GM19035 (cell line): Measurements from ENCODE around the gene HIGD2B.
"Not testable (repeated sequence)": the region's sequence is repeated elsewhere in the genome, so short reads cannot be mapped to it uniquely, and the experiment has no call there.

Experiments used
- ATAC-seq: cut with Tn5 transposase; IDR thresholded peaks from one replicate; pipeline ENCODE4 v1.9.1; 2021; ENCODE audit not compliant: unreplicated experiment

HIGD2B gene

DNA sequence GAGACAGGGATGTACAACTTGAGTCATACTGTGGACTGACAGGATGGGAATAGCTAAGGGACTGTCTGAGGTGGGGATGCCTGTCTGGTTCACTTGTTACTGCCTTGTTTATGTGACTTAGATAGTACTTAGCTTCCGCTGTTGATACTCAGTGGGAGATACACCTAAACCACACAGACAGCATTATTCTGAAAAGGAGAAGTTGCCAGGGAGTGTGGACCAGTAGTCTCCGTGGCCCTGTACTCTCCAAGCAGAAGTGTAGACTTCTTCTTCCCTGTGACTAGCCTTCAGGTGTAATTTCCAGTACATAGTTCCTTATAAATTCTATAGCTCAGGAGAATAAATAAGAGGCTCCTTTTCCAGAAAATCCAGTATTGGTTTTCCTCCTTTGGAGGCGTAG, 5.1 kb downstream of the HIGD2B start:
- ATAC-seq: no peak

DNA sequence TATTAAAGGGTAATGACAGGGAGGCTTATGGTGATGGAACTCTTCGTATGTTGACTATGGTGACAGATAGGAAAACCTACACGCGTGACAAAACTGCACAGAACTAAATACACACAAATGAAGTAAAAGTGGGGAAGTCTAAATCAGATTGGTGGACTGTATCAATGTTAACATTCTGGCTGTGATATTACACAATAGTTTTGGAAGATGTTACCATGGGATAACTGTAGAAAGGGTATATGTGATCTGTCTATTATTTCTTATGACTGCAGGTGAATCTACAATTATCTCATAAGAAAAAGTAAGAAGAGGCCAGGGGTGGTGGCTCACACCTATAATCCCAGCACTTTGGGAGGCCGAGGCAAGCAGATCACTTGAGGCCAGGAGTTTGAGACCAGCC, 9.1 kb downstream of the HIGD2B start:
- no peak for ATAC-seq

DNA sequence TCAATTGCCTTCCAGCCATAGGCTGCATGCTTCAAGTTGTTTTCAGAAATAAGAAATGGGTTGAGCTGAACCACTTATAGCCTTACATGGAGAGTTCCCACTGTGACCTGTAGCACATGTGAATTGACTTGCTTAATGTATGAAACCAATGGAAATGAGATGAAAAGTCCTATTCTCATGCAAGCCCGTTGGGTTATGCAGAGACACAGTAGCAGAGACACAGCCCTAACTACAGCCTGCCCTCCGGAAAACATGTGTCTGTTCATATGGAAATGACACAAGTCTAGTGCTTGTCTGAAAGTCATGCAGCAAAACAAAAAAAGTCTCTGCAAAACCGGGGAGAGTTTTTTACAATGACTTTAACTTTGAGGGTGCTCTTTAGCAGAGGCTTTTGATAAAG, 14.5 kb downstream of the HIGD2B start:
- no peak for ATAC-seq

DNA sequence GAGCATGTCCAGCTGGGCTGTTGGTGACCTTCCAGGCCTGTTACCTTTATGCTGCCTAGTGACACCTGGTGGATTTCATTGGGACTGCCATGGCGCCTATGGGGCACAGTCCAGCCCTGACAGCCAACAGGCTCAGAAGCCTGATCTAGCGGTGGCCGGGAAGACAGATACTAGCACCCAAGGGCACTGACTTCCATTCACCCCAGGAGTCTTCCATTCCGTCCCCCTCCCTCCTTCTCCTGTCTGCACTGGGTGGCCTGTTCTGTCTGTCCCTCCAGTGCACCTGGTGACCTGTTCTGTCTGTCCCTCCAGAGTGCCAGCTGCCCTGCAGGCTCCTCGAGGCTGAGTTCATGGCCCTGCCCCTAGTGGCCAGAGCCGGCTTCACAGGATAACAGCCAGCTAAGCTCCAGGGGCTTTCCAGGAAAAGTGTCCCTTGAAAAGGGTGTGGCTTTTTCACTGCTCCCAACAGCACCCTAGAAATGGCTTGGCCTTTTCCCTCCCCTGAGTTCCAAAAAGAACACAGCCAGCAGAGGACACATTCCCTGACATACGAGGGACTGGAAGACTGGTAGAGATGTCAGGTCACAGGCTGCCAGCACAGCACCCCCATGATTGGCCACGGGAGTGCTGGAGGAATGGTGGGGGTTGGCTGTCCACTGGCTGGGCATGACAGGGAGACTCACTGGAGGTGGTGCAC, 15.2 kb downstream of the HIGD2B start:
- ATAC-seq: peak; percentile 94

DNA sequence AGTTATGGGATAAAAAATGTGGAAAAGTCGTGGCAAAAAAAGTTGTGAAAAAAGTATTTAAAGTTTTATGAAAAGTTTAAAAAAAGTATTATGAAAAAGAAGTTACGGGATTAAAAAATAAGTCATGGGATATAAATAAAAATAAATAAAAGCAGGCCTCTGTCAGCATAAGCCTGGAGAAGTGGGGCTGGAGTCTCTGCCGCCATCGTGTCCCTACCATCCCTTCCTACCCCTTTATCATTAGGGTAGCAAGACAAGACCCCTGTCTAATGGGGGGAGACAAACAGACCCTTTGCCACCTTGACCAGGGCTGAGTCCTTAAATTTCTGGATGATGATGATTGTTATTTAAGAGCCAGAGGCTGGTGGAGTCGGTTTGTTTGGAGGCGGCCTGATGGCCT, 16.2 kb downstream of the HIGD2B start:
- ATAC-seq: not testable (repeated sequence)

DNA sequence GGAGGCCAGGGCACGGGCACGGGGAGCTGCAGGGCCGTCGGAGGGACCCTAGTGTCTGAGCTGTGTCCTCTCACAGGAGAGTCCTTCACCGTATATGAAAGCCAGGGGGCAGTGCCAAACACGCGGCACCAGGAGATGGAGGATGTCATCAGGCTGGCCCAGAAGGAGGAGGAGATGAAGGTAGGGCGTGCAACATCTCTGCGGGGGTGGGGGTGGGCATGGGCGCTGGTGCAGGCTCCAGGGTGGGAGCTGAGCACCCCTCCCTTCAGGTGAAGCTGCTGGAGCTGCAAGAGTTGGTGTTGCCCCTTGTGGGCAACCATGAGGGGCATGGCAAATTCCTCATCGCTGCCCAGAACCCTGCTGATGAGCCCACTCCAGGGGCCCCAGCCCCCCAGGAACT, 20.3 kb downstream of the HIGD2B start:
- not testable (repeated sequence) for ATAC-seq

DNA sequence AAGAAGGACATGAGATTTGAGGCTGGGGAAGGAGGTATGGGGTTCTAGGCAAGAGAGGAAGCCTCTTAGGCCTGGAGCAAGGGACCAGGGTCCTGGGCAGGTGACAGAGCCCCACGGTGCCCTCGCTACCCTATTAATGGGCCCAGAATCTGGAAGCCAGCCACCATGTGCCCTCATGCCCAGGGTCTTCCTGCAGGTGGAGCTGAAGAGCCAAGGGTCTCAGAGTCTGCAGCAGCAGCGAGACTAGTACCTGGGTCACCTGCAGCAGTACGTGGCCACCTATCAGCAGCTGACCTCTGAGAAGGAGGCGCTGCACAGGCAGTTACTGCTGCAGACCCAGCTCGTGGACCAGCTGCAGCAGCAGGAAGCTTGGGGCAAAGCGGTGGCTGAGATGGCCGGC, 22.1 kb downstream of the HIGD2B start:
- ATAC-seq: not testable (repeated sequence)

DNA sequence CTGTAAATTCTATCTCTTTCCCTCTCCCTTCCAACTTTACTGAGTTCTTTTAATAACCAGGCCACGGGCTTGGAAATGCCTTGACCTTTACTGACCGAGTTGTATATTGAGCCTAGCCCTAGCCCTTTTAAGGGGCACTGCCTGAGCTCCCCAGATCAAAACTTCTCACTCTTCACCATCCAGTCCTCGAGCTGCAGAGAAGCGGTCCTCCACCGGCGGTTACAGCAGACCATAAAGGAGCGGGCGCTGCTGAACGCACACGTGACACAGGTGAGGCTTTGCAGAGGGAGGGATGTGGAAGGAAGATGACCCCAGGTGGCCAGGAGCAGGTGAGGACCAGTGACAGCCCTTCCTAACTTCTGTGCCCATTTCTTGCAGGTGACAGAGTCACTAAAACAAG, 24.9 kb downstream of the HIGD2B start:
- not testable (repeated sequence) for ATAC-seq

DNA sequence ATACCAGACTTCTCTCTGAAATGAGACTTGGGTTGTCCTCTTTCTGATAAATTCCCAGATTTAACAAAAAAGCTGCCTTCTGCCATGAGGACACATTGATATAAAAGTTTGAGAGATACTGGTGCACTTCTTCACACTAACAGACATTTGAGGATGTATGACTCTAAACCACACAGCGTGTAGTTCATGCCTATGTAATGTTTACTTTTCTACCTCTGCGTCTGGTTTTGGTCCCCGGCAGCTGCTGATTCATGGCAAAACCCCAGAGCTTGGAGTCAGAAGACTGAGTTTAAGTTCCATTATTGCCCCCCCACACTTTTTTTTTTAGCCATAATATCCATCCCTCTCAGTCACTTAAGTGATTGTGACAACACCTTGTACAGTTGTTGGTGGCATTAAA, 30.0 kb downstream of the HIGD2B start:
- not testable (repeated sequence) for ATAC-seq

DNA sequence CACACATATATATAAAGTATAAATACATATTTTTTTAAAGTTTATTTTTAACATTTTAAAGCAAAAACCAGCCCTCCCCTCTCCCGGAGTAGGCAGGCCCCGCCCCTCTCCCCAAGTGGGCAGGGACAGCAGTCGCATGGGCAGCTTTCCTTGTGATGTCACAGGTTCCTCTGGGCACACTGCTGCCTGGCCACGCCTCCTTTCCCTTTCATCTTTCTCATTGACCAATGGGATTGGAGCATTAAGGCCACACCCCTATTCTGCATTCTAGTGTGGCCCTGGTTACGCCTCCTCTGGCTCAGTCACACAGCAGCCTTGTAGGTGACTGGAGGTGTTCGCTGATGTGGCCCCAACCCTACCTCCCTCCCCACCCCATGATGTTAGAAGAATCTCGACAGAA, 31.6 kb downstream of the HIGD2B start, which contains the start of gene GOLGA6B:
TSS of gene GOLGA6B (plus strand) at position 301 of the 400 bp plus-strand sequence. CDS start at position 342, 41 bp downstream.
- not testable (repeated sequence) for ATAC-seq

DNA sequence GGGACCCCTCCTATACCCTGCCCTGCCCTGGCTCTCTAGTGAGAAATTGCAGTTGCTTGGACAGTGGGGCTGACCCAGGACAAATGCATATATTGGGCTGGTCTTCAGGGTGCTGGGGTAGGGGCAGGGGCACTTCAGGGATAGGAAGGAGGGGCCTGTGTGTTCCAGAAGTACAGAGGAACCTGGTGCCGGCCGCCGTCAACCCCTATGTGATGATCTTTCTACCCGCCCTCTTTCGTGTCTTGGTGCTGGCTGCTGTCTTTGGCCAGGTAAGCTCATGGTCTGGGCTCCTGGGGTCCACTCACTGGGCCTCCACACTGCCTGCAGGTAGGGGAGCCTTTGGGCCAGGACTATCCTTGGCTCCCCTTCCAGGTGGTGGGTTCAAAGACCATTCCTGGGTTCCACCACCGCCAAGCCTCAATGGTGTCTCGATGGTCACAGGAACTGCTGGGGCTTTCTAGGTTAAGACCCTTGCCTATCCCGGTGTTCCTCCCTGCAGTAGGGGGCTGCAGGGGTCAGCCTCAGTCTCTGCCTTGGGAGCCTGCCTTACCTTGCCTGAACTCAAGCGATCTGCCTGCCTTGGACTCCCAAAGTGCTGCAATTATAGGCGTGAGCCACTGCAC, 37.2 kb downstream of the HIGD2B start:
- ATAC-seq: not testable (repeated sequence)

DNA sequence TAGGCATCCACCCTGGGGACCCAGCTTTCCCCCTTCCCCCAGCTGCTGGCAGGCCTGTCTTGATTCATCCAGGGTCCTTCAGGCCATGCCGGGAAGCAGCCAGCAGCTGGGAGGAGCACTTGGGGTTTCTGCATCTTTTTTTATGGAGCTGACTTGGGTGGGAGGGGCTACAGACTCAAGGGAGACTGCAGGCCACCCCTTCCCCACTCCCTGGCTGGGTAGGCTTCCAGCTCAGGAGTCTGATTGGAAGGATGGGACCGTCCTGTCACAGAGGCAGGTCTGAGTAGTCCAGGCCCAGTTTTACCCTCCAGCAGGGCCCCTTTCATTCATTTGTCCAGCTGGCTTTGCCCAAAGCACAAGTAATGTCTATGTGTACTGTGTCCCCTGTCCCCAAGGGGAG, 43.7 kb downstream of the HIGD2B start:
- ATAC-seq: not testable (repeated sequence)

DNA sequence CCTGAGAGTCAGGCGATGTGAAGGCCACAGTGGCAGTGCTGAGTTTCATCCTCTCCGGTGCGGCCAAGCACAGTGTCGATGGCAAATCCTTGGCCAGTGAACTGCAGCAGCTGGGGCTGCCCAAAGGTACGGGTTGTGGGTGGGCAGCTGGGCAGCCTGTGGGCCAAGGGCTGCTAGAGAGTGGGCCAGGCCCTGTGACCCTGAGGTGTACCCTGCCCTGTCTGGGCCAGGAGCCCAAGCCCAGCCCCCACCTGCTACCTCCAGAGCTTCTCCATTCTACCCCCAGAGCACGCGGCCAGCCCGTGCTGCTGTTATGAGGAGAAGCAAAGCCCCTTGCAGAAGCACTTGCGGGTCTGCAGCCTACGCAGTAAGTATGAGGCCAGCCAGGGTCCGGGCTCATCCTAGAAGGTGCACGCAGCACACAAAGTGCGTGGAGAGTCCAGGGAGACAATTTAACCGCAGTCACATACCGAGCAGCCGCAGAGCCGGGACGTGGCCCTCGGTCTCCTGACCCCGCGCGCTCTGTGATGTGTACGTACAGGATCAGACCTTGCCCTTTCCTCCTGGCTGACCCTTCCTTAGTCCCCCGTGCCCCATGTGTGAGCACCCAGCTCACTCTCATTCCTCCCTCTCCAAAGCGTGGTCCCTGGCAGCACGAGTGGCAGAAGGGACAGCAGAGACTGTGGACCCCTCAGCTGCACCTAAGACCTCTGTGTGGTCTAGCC, 46.1 kb downstream of the HIGD2B start:
- ATAC-seq: not testable (repeated sequence)

DNA sequence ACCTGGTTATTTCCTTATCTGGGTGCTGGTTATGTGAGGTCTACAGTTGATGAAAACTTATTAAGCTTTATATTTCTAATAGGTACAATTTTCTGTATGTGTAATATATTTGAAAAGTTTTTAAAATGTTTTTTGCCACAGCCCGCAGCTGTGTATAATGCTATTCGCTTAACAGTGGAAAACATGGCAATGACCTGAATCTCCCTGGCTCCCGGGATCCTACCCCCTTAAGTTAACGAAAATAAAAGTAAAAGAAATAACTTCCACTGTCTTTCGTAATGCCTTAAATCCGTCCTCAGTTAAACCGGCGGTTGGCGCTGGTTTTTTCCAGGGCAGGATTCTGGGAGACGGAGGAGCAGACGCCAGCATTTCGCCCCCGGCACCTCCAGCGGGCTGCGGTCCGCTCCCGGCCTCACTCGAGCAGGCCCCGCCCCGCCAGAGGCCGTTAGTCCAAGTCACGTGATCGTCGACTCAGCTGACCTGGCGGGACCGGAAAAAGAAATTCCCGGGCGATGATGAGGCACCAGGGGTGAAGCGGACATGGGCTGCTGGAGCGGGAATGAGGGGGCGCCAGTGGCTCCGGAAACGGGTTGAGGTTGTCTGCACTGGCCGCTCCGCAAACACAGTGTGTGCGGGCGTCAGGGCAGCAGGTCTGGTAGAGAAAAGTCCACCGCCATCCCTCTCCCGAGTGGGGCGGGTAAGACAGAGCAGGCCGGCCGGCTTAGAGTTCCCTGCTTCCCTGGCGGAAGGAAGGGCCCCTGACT, 49.3 kb downstream of the HIGD2B start:
- ATAC-seq: peak; percentile 49

DNA sequence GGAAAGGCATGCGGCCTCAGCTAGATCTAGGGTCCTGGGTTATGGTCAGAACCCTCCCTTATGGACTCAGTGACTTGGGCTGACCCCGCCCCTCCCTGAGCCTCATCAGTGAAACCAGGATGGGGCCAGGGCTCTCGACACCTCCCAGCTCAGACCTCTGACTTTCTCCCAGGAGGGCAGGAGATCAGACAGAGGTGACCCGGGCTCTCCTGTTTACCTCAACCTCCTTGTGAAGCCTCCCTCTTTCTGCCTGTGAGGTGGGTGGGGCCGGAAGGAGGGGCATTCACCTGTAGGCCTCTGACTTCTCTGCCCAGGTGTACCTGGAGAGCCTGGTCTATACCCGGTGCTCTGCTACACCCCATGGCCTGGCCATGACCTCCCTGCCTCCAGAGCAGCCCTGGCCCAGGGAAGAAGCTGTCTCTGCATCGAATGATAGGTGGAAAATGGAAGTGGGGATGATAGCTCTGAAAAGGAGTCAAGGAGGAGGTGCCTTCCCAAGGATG, 56.9 kb downstream of the HIGD2B start:
- ATAC-seq: not testable (repeated sequence)

DNA sequence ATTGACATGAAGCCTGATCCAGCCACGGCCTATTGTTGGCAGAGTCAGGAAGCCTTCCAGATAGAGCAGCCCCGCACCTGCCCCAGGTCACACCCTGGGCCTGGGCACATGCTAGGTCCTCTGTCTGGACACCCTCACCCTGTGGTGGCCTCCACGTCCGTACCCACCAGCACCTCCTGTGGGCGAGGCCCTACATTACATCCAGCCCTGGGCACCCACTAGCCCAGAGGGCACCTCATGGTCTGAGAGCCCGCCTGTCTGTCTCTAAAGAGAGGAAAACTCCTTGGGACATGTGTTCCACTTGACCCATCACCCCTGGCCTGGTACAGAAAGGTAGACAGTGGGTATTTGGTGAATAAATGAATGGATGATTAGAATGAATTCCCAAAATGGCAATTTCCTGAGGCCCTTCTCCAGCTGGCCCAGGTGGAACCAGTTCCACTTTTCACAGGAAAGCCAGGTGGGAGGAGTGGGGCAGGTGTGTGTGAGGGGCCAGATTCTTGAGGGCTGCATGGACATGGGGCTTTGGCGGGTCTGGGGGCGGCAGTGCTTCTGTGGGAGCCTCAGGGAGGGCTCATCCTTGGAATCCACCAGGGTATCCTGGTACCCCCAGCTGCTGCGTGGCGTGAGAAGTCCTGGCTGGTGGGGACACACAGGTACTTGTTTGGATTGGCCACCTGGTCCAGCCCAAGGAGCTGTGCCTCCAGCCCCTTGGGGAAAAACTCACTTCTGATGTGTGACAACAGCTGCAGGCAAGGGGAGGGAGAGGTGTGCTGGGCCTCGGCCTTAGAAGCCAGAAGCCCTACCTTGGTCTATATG, 57.5 kb downstream of the HIGD2B start:
- ATAC-seq: not testable (repeated sequence)

DNA sequence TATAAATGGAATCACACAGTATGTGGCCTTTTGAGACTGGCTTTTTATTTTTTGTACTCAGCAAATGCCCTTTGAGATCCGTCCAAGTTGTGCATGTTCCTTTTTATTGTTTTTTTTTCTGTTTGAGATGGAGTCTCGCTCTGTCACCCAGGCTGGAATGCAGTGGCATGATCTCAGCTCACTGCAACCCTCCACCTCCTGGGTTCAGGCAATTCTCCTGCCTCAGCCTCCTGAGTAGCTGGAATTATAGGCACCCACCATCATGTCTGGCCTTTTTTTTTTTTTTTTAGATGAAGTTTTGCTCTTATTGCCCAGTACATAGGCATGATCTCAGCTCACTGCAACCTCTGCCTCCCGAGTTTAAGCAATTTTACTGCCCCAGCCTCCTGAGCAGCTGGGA, 59.8 kb downstream of the HIGD2B start:
- ATAC-seq: not testable (repeated sequence)
